Mesenteric fat pad (tissue), 1 donor: ENCODE results near the gene S100A13. TPM values are rescaled to one million over a fixed set of nuclear protein-coding genes. Genes with fewer than 3 reads are reported as not detected.
A peak's percentile ranks its signal among the peaks of the same experiment; 100 is the strongest.

Source experiments
- DNase-seq: peaks from one replicate; pipeline ENCODE4 v3.0.0-alpha.2; 2020; ENCODE audit warnings: low spot score
- total RNA-seq: library from RNA; stranded (reverse); fragmentation: NEBNext Ultra II Directional; extraction: Animal tissue kit (Norgen Biotek cat#: 25700); gene quantifications from one replicate; pipeline ENCODE4 v1.2.1, GENCODE V29; 2021
- donor health status: DM: yes; HTN: yes; CAD: no.

S100A13 gene
- total RNA-seq, 1 donor from 2014 or later, result 146 TPM

GRCh38 chr1:153628638-153629342 is 1.5 kb upstream of the S100A13 start:
- DNase-seq, result peak; percentile 74

GRCh38 chr1:153627715-153628626 is 666 bp upstream of the S100A13 start, which contains the start of gene S100A1:
Gene S100A1 (plus strand): TSS chr1:153628434. CDS start chr1:153630522, 2,088 bp downstream.
- DNase-seq, result peak; percentile 88

DNA sequence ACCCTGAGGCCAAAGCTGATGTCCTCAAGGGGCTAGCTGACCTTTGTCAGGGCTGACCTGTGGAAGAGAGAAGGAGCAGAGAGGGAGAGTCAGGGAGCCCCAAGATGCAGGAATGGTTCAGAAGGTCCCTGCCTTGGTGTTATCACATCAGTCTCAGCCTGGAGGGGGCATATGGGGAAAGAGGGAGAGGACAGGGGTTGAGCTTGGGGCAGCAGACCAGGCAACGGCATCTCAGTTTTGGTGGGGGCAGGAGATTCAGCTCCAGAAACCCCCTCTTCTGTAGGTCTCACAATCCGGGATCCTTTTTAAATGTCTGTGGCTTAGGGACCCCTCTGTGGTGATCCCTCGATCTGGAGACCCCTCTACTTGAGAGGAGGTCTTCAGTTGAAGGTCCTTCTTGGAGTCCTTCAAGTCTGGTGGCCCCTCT is 815 bp downstream of the S100A13 start:
- peak; percentile 20 for DNase-seq

GRCh38 chr1:153624965-153625611 is 2.2 kb downstream of the S100A13 start:
- peak; percentile 69 for DNase-seq

GRCh38 chr1:153623101-153623500 is 4.2 kb downstream of the S100A13 start:
- DNase-seq, result peak; percentile 16

GRCh38 chr1:153619171-153619570 is 8.1 kb downstream of the S100A13 start:
- DNase-seq, result no peak

- DNase-seq, result no peak
These were observed 9.6 kb downstream of the S100A13 start for GRCh38 chr1:153617663-153618062.

DNA sequence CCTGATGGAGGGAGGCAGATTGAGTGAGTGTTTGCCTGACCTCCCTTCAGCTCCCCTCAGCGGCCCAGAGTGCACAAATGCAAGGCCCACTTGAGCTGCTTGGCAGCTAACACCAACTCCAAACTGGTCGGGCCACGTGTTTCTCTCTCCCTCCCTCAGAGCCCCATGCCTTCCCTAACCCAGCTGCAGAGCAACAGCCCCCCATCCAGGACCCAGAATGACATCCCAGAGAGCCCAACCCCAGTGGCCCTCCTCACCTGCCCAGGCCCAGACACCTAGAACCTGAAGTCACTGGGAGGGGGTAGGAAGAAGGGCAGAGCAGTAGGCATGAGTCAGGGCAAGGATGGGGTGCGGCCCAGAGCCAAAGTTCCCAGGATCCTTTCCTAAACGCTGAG is 10.4 kb downstream of the S100A13 start:
- DNase-seq, result no peak

GRCh38 chr1:153616144-153616916 is 11.0 kb downstream of the S100A13 start, which contains the start of gene S100A14:
Gene S100A14 (minus strand): TSS chr1:153616325. CDS start chr1:153615858, 467 bp downstream.
- DNase-seq, result no peak

- DNase-seq, result no peak
These were observed 11.9 kb downstream of the S100A13 start for GRCh38 chr1:153615406-153615805.

DNA sequence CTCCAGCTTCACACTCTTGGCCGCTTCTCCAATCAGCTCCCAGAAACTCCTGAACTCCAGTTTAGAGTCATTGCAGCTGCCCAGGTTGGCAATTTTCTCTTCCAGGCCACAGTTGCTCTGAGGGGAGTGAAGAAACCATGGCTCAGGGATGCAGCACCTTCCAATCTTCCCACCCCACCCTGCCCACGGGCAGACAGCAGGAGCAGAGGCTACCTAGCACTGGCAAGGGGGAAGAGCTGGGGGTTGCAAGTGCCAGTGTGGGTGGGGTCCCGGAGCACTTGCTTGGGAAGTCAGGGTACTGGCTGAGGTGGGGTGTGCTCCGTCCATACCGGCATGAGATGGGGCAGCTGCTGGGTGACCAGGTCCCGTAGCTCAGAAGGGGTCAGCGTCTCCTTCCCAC is 12.4 kb downstream of the S100A13 start:
- DNase-seq, result no peak

GRCh38 chr1:153614189-153614900 is 13.0 kb downstream of the S100A13 start:
- no peak for DNase-seq

DNA sequence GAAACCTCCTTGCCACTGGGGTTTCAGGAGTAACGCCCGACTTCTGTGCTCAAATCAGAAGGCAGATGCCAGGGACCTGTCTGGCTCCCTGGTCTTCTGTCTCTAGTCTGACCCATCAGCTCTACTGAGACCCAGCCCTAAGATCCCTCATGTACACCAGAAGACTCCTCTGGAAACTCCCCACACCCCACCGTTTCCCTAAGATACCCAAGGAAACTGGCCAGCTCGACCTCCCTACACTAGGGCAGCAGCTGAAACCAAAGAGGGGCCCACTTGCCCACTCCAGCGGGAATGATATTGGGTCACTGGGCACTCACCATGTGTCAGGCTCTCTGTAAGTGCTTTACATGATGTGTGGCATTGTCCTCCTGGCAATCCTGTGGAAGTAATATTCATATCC is 13.9 kb downstream of the S100A13 start:
- no peak for DNase-seq

DNA sequence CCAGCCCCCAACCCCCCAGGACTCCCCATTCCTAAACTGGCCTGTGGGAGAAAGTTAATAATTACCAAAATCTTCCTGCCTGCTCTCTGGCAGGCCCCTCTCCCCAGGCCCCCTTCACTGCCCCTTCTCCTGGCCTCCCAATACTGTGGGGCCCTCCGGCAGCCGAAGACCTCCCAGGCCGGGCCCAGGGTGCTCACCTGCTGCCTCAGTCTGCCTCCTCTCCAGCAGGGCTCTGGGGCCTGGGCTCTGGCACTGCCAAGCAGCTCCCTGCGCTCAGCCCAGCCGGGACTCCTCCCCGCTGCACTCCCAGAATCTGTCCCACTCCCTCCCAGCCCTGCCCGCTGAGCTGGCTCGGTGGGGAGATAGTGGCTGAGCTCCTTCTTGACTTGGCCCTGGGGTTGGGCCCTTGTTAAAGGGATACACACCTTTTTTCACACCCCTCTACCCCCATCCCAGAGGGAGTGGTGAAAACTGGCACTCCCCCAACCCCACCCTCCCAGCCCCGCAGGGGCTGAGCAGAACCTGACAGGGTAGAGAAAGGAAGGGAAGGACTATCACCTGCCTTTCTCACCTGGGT is 14.5 kb downstream of the S100A13 start, which contains the start of gene S100A16:
Gene S100A16 (minus strand): TSS at position 383 of the 577 bp plus-strand sequence. CDS start 4,986 bp downstream, outside the sequence.
- no peak for DNase-seq

GRCh38 chr1:153612111-153612754 is 15.1 kb downstream of the S100A13 start:
- no peak for DNase-seq

DNA sequence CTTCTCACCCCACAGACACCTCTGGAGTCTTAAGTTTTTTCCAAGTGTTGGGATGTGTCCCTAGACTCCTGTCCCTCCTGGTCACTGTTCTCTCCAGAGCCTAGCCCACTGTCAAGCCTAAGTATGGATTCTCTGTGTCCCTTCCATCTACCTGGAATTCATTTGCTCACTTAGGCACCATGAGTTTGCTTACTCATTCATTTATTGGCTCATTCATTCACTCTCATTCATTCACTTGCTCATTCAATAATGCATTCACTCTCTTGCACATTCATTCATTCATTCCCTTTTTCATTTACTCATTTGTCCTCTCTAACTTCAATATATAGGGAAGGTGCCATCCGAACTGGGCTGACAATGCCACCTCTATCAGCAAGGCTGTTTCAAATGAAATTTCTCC is 15.9 kb downstream of the S100A13 start:
- no peak for DNase-seq

DNA sequence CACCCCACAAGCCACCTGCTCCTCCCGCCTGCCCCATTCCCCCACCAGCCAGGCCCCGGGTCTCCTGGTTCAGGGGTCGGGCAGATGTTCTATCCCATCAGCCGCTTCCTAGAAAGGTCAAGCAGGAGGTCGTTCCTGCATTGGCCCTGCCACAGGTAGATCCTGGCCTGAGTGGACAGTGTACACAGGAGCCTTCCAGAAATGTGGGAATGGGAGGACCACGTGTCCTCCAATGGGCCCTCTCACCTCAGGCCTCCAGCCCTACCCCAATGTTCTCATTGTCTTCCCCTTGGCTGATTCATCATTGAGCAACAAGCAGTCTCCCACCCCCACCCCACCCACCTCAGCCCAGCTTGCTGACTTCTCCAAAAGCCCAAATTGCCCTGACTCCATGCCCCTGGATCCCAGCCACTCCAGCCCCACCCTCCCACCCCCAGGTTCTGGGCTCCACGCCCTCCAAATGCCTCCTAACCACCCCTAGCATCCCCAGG is 16.4 kb downstream of the S100A13 start:
- DNase-seq, result no peak

- no peak for DNase-seq
These were observed 17.0 kb downstream of the S100A13 start for GRCh38 chr1:153610334-153610733.

DNA sequence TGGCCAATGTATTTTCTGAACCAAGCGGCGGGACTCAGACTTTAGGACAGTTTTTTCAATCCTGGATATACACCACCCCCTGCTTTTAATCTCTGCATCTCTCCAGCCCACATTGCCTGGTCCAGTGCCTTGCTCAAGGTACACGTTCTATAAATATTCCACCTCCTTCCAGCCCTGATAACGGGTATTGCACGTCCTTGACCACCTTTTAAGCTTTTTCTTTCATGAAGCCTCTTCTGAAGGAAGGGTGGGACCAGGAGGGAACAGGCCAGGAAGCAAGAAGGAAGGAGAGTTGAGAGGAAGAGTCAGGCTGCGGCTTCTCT is 17.8 kb downstream of the S100A13 start:
- DNase-seq, result no peak
